HCT116 (cell line): ENCODE measurements around the gene DAAM1. TPM values are rescaled to one million over a fixed set of nuclear protein-coding genes. Genes with fewer than 3 reads are reported as not detected.

ENCODE experiments used
- ATAC-seq: fragments of 200-7000 bp; cut with Tn5 transposase; 2 replicates; pipeline ENCODE4 v1.9.1; 2020; ENCODE audit warnings: mild to moderate bottlenecking, moderate library complexity
- BruUV-seq: library from RNA; stranded (reverse); fragments of 400-500 nt; replicated peaks from 2 replicates; lab custom pipeline; 2021; lab: Mats Ljungman, UMichigan
- CTCF ChIA-PET: fragments of 300-600 bp; sonication (Branson Sonifier 250); formaldehyde crosslinking; loops from one replicate; lab custom pipeline; 2021; ENCODE audit warnings: antibody characterized with exemption; lab: Charles Lee
- POLR2A ChIA-PET: fragments of 300-600, 350-600 bp; sonication (Branson Sonifier 250); formaldehyde crosslinking; loops from one replicate; lab custom pipeline; 2021; ENCODE audit warnings: antibody characterized with exemption; lab: Charles Lee
- RAD21 ChIA-PET, 2 experiments: fragments of 300-600 bp; sonication (Branson Sonifier 250); formaldehyde crosslinking; loops; one replicate each; lab custom pipeline; 2023; ENCODE audit warnings: low total read pairs in 2 of 2; ENCODE audit not compliant: uncharacterized antibody in 2 of 2, unreplicated experiment in 2 of 2, low non-redundant PET in 1 of 2; lab: Charles Lee
- DNase-seq: peaks from one replicate; pipeline ENCODE4 v3.0.0-alpha.2; 2010; ENCODE audit warnings: low read depth, low spot score
- H2AFZ ChIP-seq: fragments of 200-600 bp; shearing (Covaris generic), sonication (generic); 2 replicates; pipeline ENCODE4 v1.6.1; 2017; ENCODE audit warnings: low read depth, mixed run types, mixed read lengths, antibody characterized with exemption, low read length; ENCODE audit not compliant: poor library complexity, severe bottlenecking
- H3K27ac ChIP-seq: 2 replicates; pipeline ENCODE4 v1.5.1; 2012; ENCODE audit warnings: low read depth, low read length
- H3K27me3 ChIP-seq: fragments of 200-600 bp; sonication (generic); 2 replicates; pipeline ENCODE4 v1.6.1; 2016; ENCODE audit warnings: mixed run types, low read length, mixed read lengths; ENCODE audit not compliant: insufficient read depth
- H3K36me3 ChIP-seq, 2 experiments: fragments of 200-500 bp in 1 of 2; fragments of 200-600 bp in 1 of 2; sonication (Bioruptor generic) in 1 of 2; sonication (generic) in 1 of 2; 2 replicates each; pipeline versions ENCODE4 v1.5.1 to v1.6.1; 2014 to 2016; ENCODE audit warnings: low read length in 2 of 2, inconsistent platforms in 1 of 2, mixed read lengths in 1 of 2, mixed run types in 1 of 2; ENCODE audit not compliant: insufficient read depth in 2 of 2, control insufficient read depth in 1 of 2
- H3K4me1 ChIP-seq, 2 experiments: fragments of 200-600 bp in 1 of 2; sonication (generic) in 1 of 2; 2 replicates each; pipeline versions ENCODE4 v1.5.1 to v1.6.1; 2012 to 2017; ENCODE audit warnings: low read length in 2 of 2, inconsistent platforms in 1 of 2, mild to moderate bottlenecking in 1 of 2, mixed read lengths in 1 of 2, mixed run types in 1 of 2, moderate library complexity in 1 of 2; ENCODE audit not compliant: insufficient read depth in 2 of 2, control insufficient read depth in 1 of 2
- H3K4me2 ChIP-seq: fragments of 200-600 bp; sonication (generic); 2 replicates; pipeline ENCODE4 v1.6.1; 2017; ENCODE audit warnings: mixed run types, low read length, mixed read lengths
- H3K4me3 ChIP-seq, 2 experiments: fragments of 200-600 bp in 1 of 2; sonication (generic) in 1 of 2; replicated peaks in 1 of 2; 2 replicates each; pipeline ENCODE4 v1.5.1; 2011 to 2016; ENCODE audit warnings: low read length in 2 of 2, control low read depth in 1 of 2, low read depth in 1 of 2, mild to moderate bottlenecking in 1 of 2, mixed read lengths in 1 of 2, mixed run types in 1 of 2
- H3K79me2 ChIP-seq: fragments of 200-600 bp; sonication (generic); 2 replicates; pipeline ENCODE4 v1.6.1; 2017; ENCODE audit warnings: mild to moderate bottlenecking, mixed run types, low read length, moderate library complexity, mixed read lengths; ENCODE audit not compliant: insufficient read depth
- H3K9ac ChIP-seq: fragments of 200-600 bp; sonication (generic); 2 replicates; pipeline ENCODE4 v1.6.1; 2016; ENCODE audit warnings: low read length, mixed read lengths
- H3K9me2 ChIP-seq: fragments of 200-600 bp; sonication (generic), shearing (Covaris generic); 2 replicates; pipeline ENCODE4 v1.6.1; 2017; ENCODE audit warnings: mixed run types, mild to moderate bottlenecking, moderate library complexity; ENCODE audit not compliant: insufficient read depth
- H3K9me3 ChIP-seq, 2 experiments: fragments of 200-500 bp in 1 of 2; fragments of 200-600 bp in 1 of 2; sonication (Bioruptor generic) in 1 of 2; sonication (generic) in 1 of 2; 2 replicates each; pipeline ENCODE4 v1.6.1; 2014 to 2017; ENCODE audit warnings: low read length in 2 of 2, mixed read lengths in 2 of 2, inconsistent platforms in 1 of 2, low read depth in 1 of 2, mild to moderate bottlenecking in 1 of 2, mixed run types in 1 of 2, moderate library complexity in 1 of 2; ENCODE audit not compliant: control insufficient read depth in 1 of 2, insufficient read depth in 1 of 2
- H4K20me1 ChIP-seq: fragments of 200-600 bp; sonication (generic), shearing (Covaris generic); 2 replicates; pipeline ENCODE4 v1.6.1; 2017; ENCODE audit warnings: mixed run types, mild to moderate bottlenecking, moderate library complexity; ENCODE audit not compliant: insufficient read depth
- ATF3 ChIP-seq: IDR thresholded peaks from 2 replicates; pipeline ENCODE4 v1.6.1; 2012
- CBX3 ChIP-seq: IDR thresholded peaks from 2 replicates; pipeline ENCODE4 v1.6.1; 2012; ENCODE audit warnings: low read depth
- EGR1 ChIP-seq: IDR thresholded peaks from 2 replicates; pipeline ENCODE4 v1.6.1; 2012; ENCODE audit warnings: low read depth
- EZH2 ChIP-seq: fragments of 200-600 bp; sonication (generic); IDR thresholded peaks from 2 replicates; pipeline ENCODE4 v1.6.1; 2017; ENCODE audit warnings: antibody characterized with exemption, mixed run types
- EZH2phosphoT487 ChIP-seq: fragments of 200-600 bp; IDR thresholded peaks from 2 replicates; pipeline ENCODE4 v1.6.1; 2018; ENCODE audit warnings: antibody characterized with exemption, borderline replicate concordance
- JUND ChIP-seq: IDR thresholded peaks from 2 replicates; pipeline ENCODE4 v1.6.1; 2012
- POLR2A ChIP-seq: IDR thresholded peaks from 2 replicates; pipeline ENCODE4 v1.7.0; 2011; ENCODE audit warnings: borderline replicate concordance; ENCODE audit not compliant: insufficient read depth, insufficient read length; ENCODE audit errors: extremely low read depth
- SP1 ChIP-seq: IDR thresholded peaks from 2 replicates; pipeline ENCODE4 v1.6.1; 2012; ENCODE audit warnings: low read depth
- SRF ChIP-seq: IDR thresholded peaks from 2 replicates; pipeline ENCODE4 v1.6.1; 2012; ENCODE audit warnings: low read depth
- YY1 ChIP-seq: IDR thresholded peaks from 2 replicates; pipeline ENCODE4 v1.6.1; 2011; ENCODE audit warnings: low read length, low read depth, moderate library complexity, mild to moderate bottlenecking; ENCODE audit not compliant: insufficient replicate concordance; ENCODE audit errors: extremely low read depth
- ZBTB33 ChIP-seq: IDR thresholded peaks from 2 replicates; pipeline ENCODE4 v1.6.1; 2011; ENCODE audit warnings: mild to moderate bottlenecking, low read length, moderate library complexity; ENCODE audit not compliant: insufficient replicate concordance; ENCODE audit errors: extremely low read depth
- ZNF274 ChIP-seq: fragments of 200-500 bp; sonication (Bioruptor generic); IDR thresholded peaks from 2 replicates; pipeline ENCODE4 v1.6.1; 2014; ENCODE audit warnings: mild to moderate bottlenecking, low read depth, low read length, inconsistent platforms
- intact Hi-C: fragments of 100-400 bp; cut with micrococcal nuclease; formaldehyde crosslinking; loops from 2 replicates; pipeline ENCODE4 v1.10.0; 2022
- total RNA-seq: library from RNA; stranded (reverse); gene quantifications from one replicate; pipeline ENCODE4 v1.2.1, GENCODE V29; 2021; ENCODE audit not compliant: unreplicated experiment

Gene DAAM1
- total RNA-seq, 1 experiment from 2014 or later = 10.7 TPM

GRCh38 chr14:59320763-59321625, 132.5 kb downstream of the DAAM1 start:
- H3K9me2 ChIP-seq = no peaks in the 10 kb centered on the region
- DNase-seq = no peak
- no TSS peak for BruUV-seq

GRCh38 chr14:59321626-59321949, 133.1 kb downstream of the DAAM1 start:
- H2AFZ ChIP-seq = no peak overlapping the region

More at GRCh38 chr14:59320763-59321625, 132.5 kb downstream of the DAAM1 start:
- no peaks in the 10 kb centered on the region for H3K79me2 ChIP-seq
- no peak overlapping the region for H3K9ac ChIP-seq
- TF ChIP-seq ZBTB33 = no peak
- H3K27me3 ChIP-seq = no peaks in the 10 kb centered on the region
- no peak for ATAC-seq
- ChIA-PET CTCF (no interaction called here), POLR2A (no interaction called here), RAD21 (no interaction called here)
- H3K36me3 ChIP-seq = no peaks in the 10 kb centered on the region
- no peak overlapping the region for H3K27ac ChIP-seq
- H2AFZ ChIP-seq = no peak overlapping the region
- intact Hi-C loops = no loop called here
- H3K4me1 ChIP-seq = no peaks in the 10 kb centered on the region
- no peak overlapping the region for H3K4me2 ChIP-seq
- H4K20me1 ChIP-seq = no peaks in the 10 kb centered on the region
- H3K9me3 ChIP-seq = no peaks in the 10 kb centered on the region
- no peak overlapping the region for H3K4me3 ChIP-seq

More at GRCh38 chr14:59321626-59321949, 133.1 kb downstream of the DAAM1 start:
- no peak overlapping the region for H3K4me3 ChIP-seq
- no peaks in the 10 kb centered on the region for H3K36me3 ChIP-seq
- no peak overlapping the region for H3K9ac ChIP-seq
- no peaks in the 10 kb centered on the region for H4K20me1 ChIP-seq
- H3K9me3 ChIP-seq = no peaks in the 10 kb centered on the region
- no peaks in the 10 kb centered on the region for H3K27me3 ChIP-seq
- H3K79me2 ChIP-seq = no peaks in the 10 kb centered on the region
- no peak overlapping the region for H3K4me2 ChIP-seq
- intact Hi-C loops = no loop called here
- ChIA-PET CTCF (no interaction called here), RAD21 (no interaction called here), POLR2A (no interaction called here)
- BruUV-seq = no TSS peak
- DNase-seq (no peak), ATAC-seq (no peak)
- no peak overlapping the region for H3K27ac ChIP-seq
- H3K4me1 ChIP-seq = no peaks in the 10 kb centered on the region
- no peaks in the 10 kb centered on the region for H3K9me2 ChIP-seq
- no peak for TF ChIP-seq EZH2phosphoT487
- TF ChIP-seq POLR2A = no peak
- no peak for TF ChIP-seq CBX3
- no peak for TF ChIP-seq ZNF274
- TF ChIP-seq SP1 = no peak
- TF ChIP-seq EGR1 = no peak
- TF ChIP-seq SRF = no peak
- TF ChIP-seq JUND = no peak
- TF ChIP-seq YY1 = no peak
- TF ChIP-seq ATF3 = no peak
- no peak for TF ChIP-seq EZH2
